B cell (primary cell): ENCODE measurements around the gene DUSP18. TPM values are rescaled to one million over a fixed set of nuclear protein-coding genes. Genes with fewer than 3 reads are reported as not detected.
A peak's percentile ranks its signal among the peaks of the same experiment; 100 is the strongest.

Experiments used
- ATAC-seq: fragments of 200-7000 bp; cut with Tn5 transposase; one replicate; pipeline ENCODE4 v1.10.0; 2021; ENCODE audit warnings: low read depth, mild to moderate bottlenecking, moderate number of reproducible peaks, moderate library complexity
- CTCF ChIA-PET: fragments of 350-600 bp; sonication (Branson Sonifier 250); formaldehyde crosslinking; loops from one replicate; lab custom pipeline; 2021; ENCODE audit warnings: antibody characterized with exemption, inconsistent platforms; lab: Charles Lee
- POLR2A ChIA-PET: fragments of 350-600 bp; sonication (Branson Sonifier 250); formaldehyde crosslinking; loops from one replicate; lab custom pipeline; 2021; ENCODE audit warnings: antibody characterized with exemption; lab: Charles Lee
- DNase-seq: peaks from one replicate; pipeline ENCODE4 v3.0.0; 2013
- H2AFZ ChIP-seq: 2 replicates; pipeline ENCODE4 v1.6.1; 2012; ENCODE audit warnings: mild to moderate bottlenecking, low read depth, low read length; ENCODE audit not compliant: insufficient read depth, poor library complexity, severe bottlenecking
- H3K27ac ChIP-seq, 2 donors: 1 replicate in 1 of 2; 2 replicates in 1 of 2; pipeline ENCODE4 v1.5.1; 2012 to 2013; ENCODE audit warnings: low read length in 2 of 2, mild to moderate bottlenecking in 2 of 2, moderate library complexity in 1 of 2
- H3K27me3 ChIP-seq, 4 experiments: fragments of 200-600 bp in 1 of 4; sonication (generic) in 1 of 4; replicated peaks in 1 of 4; 1 replicate in 2 of 4; 2 replicates in 2 of 4; pipeline versions ENCODE4 v1.6.1 to v1.7.0; 2013 to 2016; ENCODE audit warnings: low read length in 3 of 4, mild to moderate bottlenecking in 2 of 4, mixed read lengths in 1 of 4, moderate library complexity in 1 of 4; ENCODE audit not compliant: insufficient read depth in 4 of 4, control insufficient read depth in 3 of 4; ENCODE audit errors: control extremely low read depth in 1 of 4
- H3K36me3 ChIP-seq, 2 experiments: replicated peaks in 1 of 2; 1 replicate in 1 of 2; 2 replicates in 1 of 2; pipeline versions ENCODE4 v1.6.1 to v1.7.1; 2013; ENCODE audit warnings: low read length in 1 of 2; ENCODE audit not compliant: insufficient read depth in 2 of 2, control insufficient read depth in 1 of 2; ENCODE audit errors: control extremely low read depth in 1 of 2, extremely low read depth in 1 of 2
- H3K4me1 ChIP-seq, 2 donors: fragments of 200-600 bp in 1 of 2; sonication (generic) in 1 of 2; 1 replicate in 1 of 2; 2 replicates in 1 of 2; pipeline versions ENCODE4 v1.5.1 to v1.6.1; 2013 to 2017; ENCODE audit warnings: low read length in 2 of 2; ENCODE audit not compliant: control insufficient read depth in 2 of 2, insufficient read depth in 2 of 2
- H3K4me2 ChIP-seq: replicated peaks from 2 replicates; pipeline ENCODE3; 2012; ENCODE audit warnings: mild to moderate bottlenecking, low read depth, low read length; ENCODE audit not compliant: poor library complexity, severe bottlenecking
- H3K4me3 ChIP-seq, 5 experiments: fragments of 200-600 bp in 1 of 5; sonication (generic) in 1 of 5; 1 replicate in 3 of 5; 2 replicates in 2 of 5; pipeline versions ENCODE4 v1.5.1 to v1.7.0; 2011 to 2016; ENCODE audit warnings: low read length in 4 of 5, mild to moderate bottlenecking in 4 of 5, low read depth in 2 of 5, control low read depth in 1 of 5, moderate library complexity in 1 of 5; ENCODE audit not compliant: insufficient read depth in 1 of 5; ENCODE audit errors: control extremely low read depth in 1 of 5, extremely low read depth in 1 of 5
- H3K79me2 ChIP-seq: fragments of 200-600 bp; sonication (generic); one replicate; pipeline ENCODE4 v1.6.0; 2016; ENCODE audit warnings: low read length; ENCODE audit not compliant: control insufficient read depth, insufficient read depth
- H3K9ac ChIP-seq: fragments of 200-600 bp; sonication (generic); 2 replicates; pipeline ENCODE4 v1.6.1; 2017; ENCODE audit warnings: mild to moderate bottlenecking, low read length, moderate library complexity
- H3K9me3 ChIP-seq, 3 donors: one replicate each; pipeline versions ENCODE4 v1.6.1 to v1.7.1; 2013; ENCODE audit warnings: low read length in 2 of 3; ENCODE audit not compliant: control insufficient read depth in 2 of 3, insufficient read depth in 1 of 3; ENCODE audit errors: control extremely low read depth in 1 of 3
- H4K20me1 ChIP-seq: 2 replicates; pipeline ENCODE4 v1.6.0; 2012; ENCODE audit warnings: mild to moderate bottlenecking, low read length; ENCODE audit not compliant: insufficient read depth, control insufficient read depth, poor library complexity, severe bottlenecking
- H3K27ac Mint-ChIP-seq: one replicate; pipeline ENCODE4 v1.8.0; 2021; ENCODE audit warnings: mixed read lengths
- H3K27me3 Mint-ChIP-seq: one replicate; pipeline ENCODE4 v1.8.0; 2021; ENCODE audit warnings: mixed read lengths
- H3K4me1 Mint-ChIP-seq: one replicate; pipeline ENCODE4 v1.8.0; 2021; ENCODE audit warnings: mixed read lengths
- H3K4me3 Mint-ChIP-seq: one replicate; pipeline ENCODE4 v1.8.0; 2021; ENCODE audit warnings: mixed read lengths
- H3K9me3 Mint-ChIP-seq: one replicate; pipeline ENCODE4 v1.8.0; 2022; ENCODE audit warnings: mixed read lengths; ENCODE audit not compliant: insufficient read depth
- CTCF ChIP-seq: fragments of 200-600 bp; IDR thresholded peaks from one replicate; pipeline ENCODE4 v1.8.0; 2022; ENCODE audit warnings: antibody characterized with exemption, mild to moderate bottlenecking
- EZH2 ChIP-seq: IDR thresholded peaks from 2 replicates; pipeline ENCODE4 v1.6.1; 2012; ENCODE audit warnings: borderline replicate concordance, low read depth, mild to moderate bottlenecking, moderate library complexity, low read length; ENCODE audit not compliant: insufficient read depth, poor library complexity, severe bottlenecking
- WGBS: methylation state at CpG from one replicate; pipeline ENCODE4 v1.1.5; 2013; ENCODE audit warnings: missing lambda C conversion rate; ENCODE audit not compliant: insufficient coverage; 5-methylcytosine and 5-hydroxymethylcytosine counted together
- intact Hi-C: fragments of 100-400 bp; cut with micrococcal nuclease; formaldehyde crosslinking; loops from one replicate; pipeline ENCODE4 v1.10.0; 2022
- polyA plus RNA-seq: library from polyadenylated mRNA; depleted of rRNA; stranded (reverse); fragments of >200 nt; gene quantifications from 2 replicates; pipeline ENCODE4 v1.2.3, GENCODE V29; 2012
- total RNA-seq, 2 donors: library from RNA; stranded (reverse); fragments of 120-200 nt in 1 of 2; gene quantifications; 1 replicate in 1 of 2; 2 replicates in 1 of 2; pipeline versions ENCODE4 v1.2.3 to v1.2.4, GENCODE V29; 2013 to 2022

DUSP18 gene
- total and polyA plus RNA-seq, 2 donors (not counting 1 experiment from before 2014, with no cell fraction given), result 20.6 to 21.2 TPM

GRCh38 chr22:30694171-30694639 is 26.5 kb upstream of the DUSP18 start:
- Histone ChIP-seq H3K27ac (peak overlapping the region in 1 of 2 donors; percentile 23), H3K9me3 (no peaks in the 10 kb centered on the region), H3K4me2 (peak overlapping the region; percentile 96), H4K20me1 (no peaks in the 10 kb centered on the region), H3K79me2 (no peaks in the 10 kb centered on the region), H3K36me3 (no peaks in the 10 kb centered on the region), H3K9ac (peak overlapping the region; percentile 68), H2AFZ (peak overlapping the region; percentile 91), H3K27me3 (peaks cover 0 to 38% (median 12%) of the 10 kb centered on the region in 4 experiments), H3K4me3 (peak overlapping the region in 4 of 5 experiments; percentile 49 to 72 (median 61)), H3K4me1 (peaks cover 7 to 12% of the 10 kb centered on the region in 2 donors)
- no peak for TF ChIP-seq CTCF
- TF ChIP-seq EZH2, result no peak
- H3K4me3 Mint-ChIP-seq, result peak overlapping the region; percentile 93
- CTCF ChIA-PET, result interaction anchor here (0.7 to 1.6 kb wide), 2 partner anchors 226 to 799 kb away, joined by 3 read pairs; no protein-coding TSS in a partner anchor
- WGBS, result under 1% methylated on average over 38 of the region's 38 CpGs
- peaks cover 46% of the 10 kb centered on the region for H3K27me3 Mint-ChIP-seq
- H3K27ac Mint-ChIP-seq, result no peak overlapping the region
- ATAC-seq (peak; percentile 73), DNase-seq (peak; percentile 72)
- H3K4me1 Mint-ChIP-seq, result peaks cover 7% of the 10 kb centered on the region
- H3K9me3 Mint-ChIP-seq, result no peaks in the 10 kb centered on the region
- intact Hi-C loops, result loop anchor here (1.0 to 2.0 kb wide), 2 partner anchors 26 to 87 kb away; partner anchors contain the start of gene TCN2
- POLR2A ChIA-PET, result no interaction called here

GRCh38 chr22:30691204-30691603 is 23.5 kb upstream of the DUSP18 start:
- Mint-ChIP-seq H3K4me1 (peaks cover 7% of the 10 kb centered on the region), H3K27me3 (peaks cover 37% of the 10 kb centered on the region), H3K9me3 (no peaks in the 10 kb centered on the region), H3K4me3 (no peak overlapping the region), H3K27ac (no peak overlapping the region)
- WGBS, result no CpG with 5 or more reads among the region's 1 CpG
- Histone ChIP-seq H3K4me2 (no peak overlapping the region), H3K9ac (no peak overlapping the region), H3K27me3 (peaks cover 0 to 35% (median 12%) of the 10 kb centered on the region in 4 experiments), H3K4me3 (no peak overlapping the region), H3K36me3 (no peaks in the 10 kb centered on the region), H3K4me1 (peaks cover 7 to 12% of the 10 kb centered on the region in 2 donors), H3K79me2 (no peaks in the 10 kb centered on the region), H2AFZ (no peak overlapping the region), H3K27ac (no peak overlapping the region), H4K20me1 (no peaks in the 10 kb centered on the region), H3K9me3 (no peaks in the 10 kb centered on the region)
- DNase-seq (no peak), ATAC-seq (no peak)
- CTCF ChIA-PET, result interaction anchor here (1.2 kb wide), 1 partner anchor 10 kb away, joined by 3 read pairs; no protein-coding TSS in a partner anchor
- POLR2A ChIA-PET, result no interaction called here
- intact Hi-C loops, result no loop called here
- TF ChIP-seq CTCF (no peak), EZH2 (no peak)
